DOHH2 (cell line): Measurements from ENCODE around the gene SCN2B.

ENCODE experiments used
- H3F3A ChIP-seq: fragments of 200-600 bp; sonication (generic), shearing (Covaris generic); 2 replicates; pipeline ENCODE4 v1.6.0; 2016; ENCODE audit warnings: antibody characterized with exemption, mild to moderate bottlenecking; ENCODE audit not compliant: control insufficient read depth, insufficient read depth
- H3K27ac ChIP-seq: fragments of 200-600 bp; sonication (generic); 2 replicates; pipeline ENCODE4 v1.5.1; 2014; ENCODE audit warnings: low read depth, mild to moderate bottlenecking, low read length, moderate library complexity
- H3K27me3 ChIP-seq: fragments of 200-600 bp; sonication (generic); 2 replicates; pipeline ENCODE4 v1.6.1; 2014; ENCODE audit warnings: mild to moderate bottlenecking, low read length, mixed read lengths; ENCODE audit not compliant: control insufficient read depth
- H3K36me3 ChIP-seq: fragments of 200-600 bp; sonication (generic); 2 replicates; pipeline ENCODE4 v1.6.1; 2014; ENCODE audit warnings: mild to moderate bottlenecking, low read length, moderate library complexity, mixed read lengths; ENCODE audit not compliant: control insufficient read depth
- H3K4me1 ChIP-seq: fragments of 200-600 bp; sonication (generic); 2 replicates; pipeline ENCODE4 v1.6.1; 2014; ENCODE audit warnings: mild to moderate bottlenecking, low read length, mixed read lengths; ENCODE audit not compliant: control insufficient read depth
- H3K4me2 ChIP-seq: fragments of 200-600 bp; sonication (generic); 2 replicates; pipeline ENCODE4 v1.6.0; 2014; ENCODE audit warnings: mild to moderate bottlenecking, low read length, moderate library complexity
- H3K4me3 ChIP-seq: fragments of 200-600 bp; sonication (generic); 2 replicates; pipeline ENCODE4 v1.5.1; 2014; ENCODE audit warnings: mild to moderate bottlenecking, low read length, mixed read lengths
- H3K79me2 ChIP-seq: fragments of 200-600 bp; sonication (generic); 2 replicates; pipeline ENCODE4 v1.6.1; 2014; ENCODE audit warnings: mild to moderate bottlenecking, low read length, mixed read lengths; ENCODE audit not compliant: control insufficient read depth
- H3K9me2 ChIP-seq: fragments of 200-600 bp; sonication (generic); replicated peaks from 2 replicates; pipeline ENCODE4 v1.6.1; 2014; ENCODE audit warnings: mild to moderate bottlenecking, low read length, mixed read lengths; ENCODE audit not compliant: control insufficient read depth
- H3K9me3 ChIP-seq: fragments of 200-600 bp; sonication (generic); 2 replicates; pipeline ENCODE4 v1.6.1; 2014; ENCODE audit warnings: antibody characterized with exemption, low read length, mixed read lengths; ENCODE audit not compliant: control insufficient read depth, insufficient read depth
- H4K20me1 ChIP-seq: fragments of 200-600 bp; sonication (generic); 2 replicates; pipeline ENCODE4 v1.6.0; 2014; ENCODE audit warnings: low read depth, mild to moderate bottlenecking, antibody characterized with exemption, low read length, moderate library complexity; ENCODE audit not compliant: control insufficient read depth, insufficient read depth
- CTCF ChIP-seq: fragments of 200-600 bp; sonication (generic); IDR thresholded peaks from one replicate; pipeline ENCODE4 v1.5.1; 2014; ENCODE audit warnings: antibody characterized with exemption, mild to moderate bottlenecking, low read depth, low read length; ENCODE audit not compliant: poor library complexity, severe bottlenecking
- EZH2phosphoT487 ChIP-seq: fragments of 200-600 bp; sonication (generic); IDR thresholded peaks from 2 replicates; pipeline ENCODE4 v1.6.1; 2017; ENCODE audit warnings: borderline replicate concordance, mild to moderate bottlenecking, antibody characterized with exemption, low read length, moderate library complexity, mixed read lengths

SCN2B gene

GRCh38 chr11:118142081-118142480 is 34.4 kb downstream of the SCN2B start:
- no peak for TF ChIP-seq CTCF
- no peak for TF ChIP-seq EZH2phosphoT487
- H3K9me3 ChIP-seq, result no peaks in the 10 kb centered on the region

GRCh38 chr11:118139578-118139977 is 36.9 kb downstream of the SCN2B start:
- 0 out of 2 replicates have a peak, but pooled peaks cover 3% of the 10 kb centered on the region for H3K4me1 ChIP-seq
- no peak for TF ChIP-seq CTCF
- TF ChIP-seq EZH2phosphoT487, result no peak
- peaks cover 64% of the 10 kb centered on the region for H3K27me3 ChIP-seq
- no peak overlapping the region for H3K27ac ChIP-seq
- H4K20me1 ChIP-seq, result no peaks in the 10 kb centered on the region
- no peak overlapping the region for H3K4me2 ChIP-seq
- H3F3A ChIP-seq, result no peaks in the 10 kb centered on the region
- H3K4me3 ChIP-seq, result no peak overlapping the region
- no peaks in the 10 kb centered on the region for H3K36me3 ChIP-seq
- no peaks in the 10 kb centered on the region for H3K79me2 ChIP-seq
- no peaks in the 10 kb centered on the region for H3K9me3 ChIP-seq
- H3K9me2 ChIP-seq, result no peaks in the 10 kb centered on the region

More at GRCh38 chr11:118142081-118142480, 34.4 kb downstream of the SCN2B start:
- no peaks in the 10 kb centered on the region for H3K36me3 ChIP-seq
- peaks cover 74% of the 10 kb centered on the region for H3K27me3 ChIP-seq
- H3K9me2 ChIP-seq, result no peaks in the 10 kb centered on the region
- no peaks in the 10 kb centered on the region for H3K79me2 ChIP-seq
- no peak overlapping the region for H3K27ac ChIP-seq
- H3K4me2 ChIP-seq, result no peak overlapping the region
- H4K20me1 ChIP-seq, result no peaks in the 10 kb centered on the region
- H3F3A ChIP-seq, result no peaks in the 10 kb centered on the region
- peaks cover 11% of the 10 kb centered on the region; the same call in 1 of the 2 replicates for H3K4me1 ChIP-seq
- no peak overlapping the region for H3K4me3 ChIP-seq

GRCh38 chr11:118138839-118139420 is 37.5 kb downstream of the SCN2B start:
- H3F3A ChIP-seq, result no peaks in the 10 kb centered on the region
- H3K4me3 ChIP-seq, result no peak overlapping the region
- H3K36me3 ChIP-seq, result no peaks in the 10 kb centered on the region
- H3K9me3 ChIP-seq, result no peaks in the 10 kb centered on the region
- H3K4me1 ChIP-seq, result 0 out of 2 replicates have a peak, but pooled peaks cover 3% of the 10 kb centered on the region
- H3K27ac ChIP-seq, result no peak overlapping the region
- peaks cover 62% of the 10 kb centered on the region for H3K27me3 ChIP-seq
- H3K79me2 ChIP-seq, result no peaks in the 10 kb centered on the region
- no peak for TF ChIP-seq EZH2phosphoT487
- no peak overlapping the region for H3K4me2 ChIP-seq
- H3K9me2 ChIP-seq, result no peaks in the 10 kb centered on the region
- H4K20me1 ChIP-seq, result no peaks in the 10 kb centered on the region

GRCh38 chr11:118136801-118137200 is 39.6 kb downstream of the SCN2B start:
- no peaks in the 10 kb centered on the region for H3K4me1 ChIP-seq
- H3K9me3 ChIP-seq, result no peaks in the 10 kb centered on the region
- H4K20me1 ChIP-seq, result no peaks in the 10 kb centered on the region
- H3F3A ChIP-seq, result no peaks in the 10 kb centered on the region
- no peak overlapping the region for H3K4me2 ChIP-seq
- peaks cover 41% of the 10 kb centered on the region for H3K27me3 ChIP-seq
- no peaks in the 10 kb centered on the region for H3K9me2 ChIP-seq
- H3K27ac ChIP-seq, result no peak overlapping the region
- no peaks in the 10 kb centered on the region for H3K36me3 ChIP-seq
- H3K79me2 ChIP-seq, result no peaks in the 10 kb centered on the region
- TF ChIP-seq EZH2phosphoT487, result no peak
- no peak for TF ChIP-seq CTCF
- no peak overlapping the region for H3K4me3 ChIP-seq
